COR-L47 (cell line): ENCODE data around the gene MAP2K5.
"Not testable (repeated sequence)": the region's sequence is repeated elsewhere in the genome, so short reads cannot be mapped to it uniquely, and the experiment has no call there.

Source experiments
- DNase-seq: peaks from one replicate; lab custom pipeline; 2025; lab: John Stamatoyannopoulos, UW

MAP2K5 gene

DNA sequence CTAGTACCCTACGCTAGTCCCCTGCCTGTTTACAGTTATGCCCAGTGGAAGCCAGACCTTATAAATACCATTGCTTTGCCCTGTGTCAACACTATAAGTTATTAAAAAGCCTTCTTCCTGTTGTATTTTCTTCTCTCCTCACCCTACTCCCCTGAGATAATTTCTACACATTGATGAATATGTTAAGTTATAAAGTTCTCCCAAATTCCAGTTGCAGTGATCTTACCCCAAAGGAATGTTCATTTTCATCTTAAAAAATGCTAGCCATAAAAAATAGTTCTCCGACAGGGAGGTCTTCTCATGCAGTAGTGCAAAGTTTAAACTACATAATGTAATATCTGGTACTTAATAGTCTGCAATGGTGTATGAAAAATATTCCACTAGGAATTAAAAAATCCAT, 58.6 kb downstream of the MAP2K5 start:
- no peak for DNase-seq

DNA sequence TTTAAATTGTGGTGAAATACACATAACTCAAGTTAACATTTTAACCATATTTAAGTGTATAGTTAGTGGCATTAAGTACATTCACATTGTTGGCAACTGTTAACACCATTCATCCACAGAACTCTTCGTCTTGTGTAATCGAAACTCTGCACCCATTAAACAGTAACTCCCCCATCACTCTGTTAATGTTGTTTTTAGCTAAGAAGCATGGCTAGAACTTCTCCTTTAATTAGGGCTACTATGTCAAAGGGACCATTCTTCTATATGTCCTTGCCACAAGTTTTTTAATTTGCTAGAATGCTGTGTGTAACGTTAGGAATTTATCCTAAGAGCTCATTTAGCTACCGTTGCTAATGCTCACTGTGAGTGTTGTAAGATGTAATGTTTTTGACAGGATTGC, 60.6 kb downstream of the MAP2K5 start:
- no peak for DNase-seq

DNA sequence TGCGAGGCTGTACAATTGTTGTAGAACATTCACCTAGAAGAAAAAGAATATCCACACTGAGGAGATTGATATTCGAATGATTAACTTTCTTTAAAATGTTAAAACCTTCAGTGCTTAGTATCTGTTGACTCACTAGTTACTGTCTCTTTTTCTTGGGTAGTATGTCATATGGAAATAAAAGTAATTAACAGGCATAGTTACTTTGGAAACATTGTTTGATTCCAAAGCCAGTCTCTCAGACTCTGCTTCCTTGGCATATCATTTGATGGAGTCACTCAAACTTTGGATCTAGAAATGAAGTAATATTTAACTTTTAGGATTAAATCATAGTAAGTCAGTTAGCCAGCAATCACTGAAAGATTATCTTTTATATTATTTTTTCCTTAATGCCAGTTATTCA, 63.4 kb downstream of the MAP2K5 start:
- no peak for DNase-seq

DNA sequence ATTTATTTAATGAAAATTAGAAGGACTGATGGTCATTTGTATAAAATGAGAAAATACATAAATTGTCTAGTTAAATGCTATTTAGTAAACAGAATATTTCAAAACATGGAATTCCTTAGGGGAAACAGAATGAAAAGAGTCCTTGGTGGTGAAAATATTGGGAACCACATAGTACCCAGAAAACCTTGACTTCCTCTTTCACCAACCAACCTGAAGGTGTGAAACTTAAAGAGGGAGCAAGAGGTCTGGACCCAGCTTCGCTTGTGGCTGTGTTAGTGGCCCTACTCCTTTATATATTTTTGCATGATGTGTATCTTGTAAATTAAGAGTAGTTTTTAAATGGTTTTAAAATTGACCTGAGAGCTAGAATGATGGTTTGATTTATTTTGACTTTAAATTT, 64.2 kb downstream of the MAP2K5 start:
- no peak for DNase-seq

DNA sequence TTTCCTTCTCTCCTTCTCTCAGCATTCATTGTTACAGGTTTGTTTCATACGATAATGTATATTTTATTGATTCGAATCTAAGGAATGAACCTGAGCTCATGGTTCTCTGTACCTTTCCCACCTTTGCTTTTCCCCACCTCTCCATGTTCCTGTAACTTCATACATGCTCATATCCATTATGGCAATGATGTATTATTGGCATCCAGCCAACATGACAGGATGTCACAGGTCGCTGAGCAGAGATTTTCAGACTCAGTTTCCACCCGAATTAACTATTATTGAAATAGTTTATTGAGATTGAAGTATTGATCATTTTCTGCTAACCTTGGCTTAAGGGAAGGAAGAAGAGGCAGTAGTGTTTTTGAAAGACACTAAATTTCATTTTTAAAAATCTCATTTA, 64.8 kb downstream of the MAP2K5 start:
- no peak for DNase-seq

DNA sequence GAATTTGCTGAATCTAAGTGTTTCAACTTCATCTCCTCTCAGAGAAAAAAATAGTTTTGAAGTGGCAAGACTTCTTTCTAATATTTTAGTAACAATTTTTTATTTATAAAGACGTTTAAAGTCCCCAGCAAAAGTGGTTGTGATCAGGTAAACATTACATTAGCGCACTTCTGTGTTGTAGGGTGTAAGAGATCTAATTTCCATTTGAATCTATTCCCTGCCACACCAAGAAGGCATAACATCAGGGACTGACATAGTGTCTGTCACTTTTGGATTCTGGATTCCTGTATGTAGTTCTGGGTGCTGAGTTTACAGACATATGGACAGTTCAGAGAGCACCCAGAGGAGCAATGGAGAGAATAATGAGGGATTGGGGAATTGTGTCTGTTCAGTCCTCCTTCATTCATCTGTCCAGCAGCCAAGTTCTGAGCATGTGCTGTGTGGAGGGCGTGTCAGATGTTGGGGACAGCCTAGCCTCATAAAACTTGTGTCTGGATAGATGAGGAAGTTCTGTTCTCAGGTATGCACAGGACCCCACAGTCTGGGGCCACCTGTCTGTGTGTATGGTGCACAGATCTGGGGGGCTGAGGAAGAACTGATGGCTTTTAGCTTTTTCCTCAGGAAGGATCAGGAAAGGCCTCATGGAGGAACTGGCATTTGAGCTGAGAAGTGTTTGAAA, 65.6 kb downstream of the MAP2K5 start:
- no peak for DNase-seq

DNA sequence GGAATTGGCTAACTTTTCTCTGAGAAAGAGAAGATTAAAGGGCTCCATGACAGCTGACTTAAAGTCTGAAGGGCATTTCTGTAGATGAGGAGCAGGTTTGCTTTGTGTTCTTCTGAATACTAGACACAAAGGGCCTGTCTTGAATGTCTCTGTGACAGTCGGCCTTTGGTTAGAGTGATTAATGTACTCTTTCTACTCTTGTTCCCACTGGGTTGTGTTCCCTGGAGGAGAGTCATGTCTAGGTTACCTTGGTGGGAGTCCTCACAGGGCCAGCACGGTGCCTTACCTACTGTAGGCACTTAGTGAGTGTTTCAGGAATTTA, 66.1 kb downstream of the MAP2K5 start:
- no peak for DNase-seq

DNA sequence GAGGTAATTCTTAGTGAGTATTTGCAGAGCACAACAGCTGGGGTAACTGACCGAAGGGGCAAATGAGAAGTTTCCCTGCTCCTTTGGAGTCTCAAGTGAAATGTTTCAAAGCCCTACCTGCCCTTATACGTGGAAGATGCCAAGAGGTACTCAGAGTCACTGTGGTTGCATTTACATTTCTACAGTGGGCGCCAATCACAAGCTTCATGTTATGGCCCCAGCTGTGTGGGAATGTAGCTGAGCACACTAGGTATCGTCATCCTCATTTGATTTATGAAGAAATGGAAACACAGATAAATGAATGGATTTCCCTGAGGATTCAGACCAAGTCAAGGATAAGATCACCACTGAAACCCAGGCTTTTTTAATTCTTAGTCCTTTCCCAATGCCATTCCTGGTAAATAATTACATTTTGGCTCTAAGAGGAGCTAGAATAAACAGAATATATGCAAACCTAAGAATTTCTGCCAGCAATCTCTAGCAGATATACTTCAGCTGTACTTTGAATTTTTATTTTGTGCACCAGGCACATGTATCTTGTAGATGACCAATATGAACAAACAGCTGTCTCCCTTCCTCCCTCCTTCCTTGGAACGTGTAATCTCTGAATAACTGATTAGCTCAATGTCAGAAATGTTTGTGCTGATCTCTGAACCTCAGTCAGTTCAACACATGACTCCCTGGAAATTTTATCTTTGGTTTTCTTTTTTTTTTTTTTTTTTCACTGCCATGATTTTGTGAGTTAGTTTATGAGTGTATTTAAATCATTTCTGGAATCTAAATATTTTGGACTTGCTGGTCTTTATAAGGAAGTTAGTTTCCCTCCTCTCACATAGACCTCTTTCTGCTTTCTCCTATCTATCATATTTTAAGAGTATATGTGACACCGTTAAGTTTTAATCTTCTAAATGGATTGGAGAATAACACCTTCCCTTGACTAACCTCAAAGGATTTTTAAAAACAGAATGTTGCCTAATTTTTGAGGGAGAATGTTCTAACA, 69.2 kb downstream of the MAP2K5 start:
- DNase-seq, result no peak

DNA sequence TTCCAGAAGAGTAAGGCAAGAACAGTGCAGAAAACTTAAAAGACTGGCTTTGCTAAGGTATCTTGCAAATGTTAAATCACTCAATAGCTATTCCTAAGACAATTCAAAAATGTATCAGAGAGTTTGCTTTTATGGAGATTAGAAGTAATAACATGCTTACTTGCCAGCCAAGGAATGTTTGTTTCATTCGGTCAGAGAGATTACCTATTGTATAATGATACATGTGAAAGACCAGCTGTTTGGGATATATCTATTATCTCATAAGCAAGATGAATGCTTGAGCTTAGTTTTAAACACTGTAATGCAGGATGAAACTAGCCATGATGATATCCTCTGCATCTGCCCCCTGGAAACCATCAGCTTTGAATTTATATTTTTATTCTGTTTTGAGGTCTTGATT, 70.7 kb downstream of the MAP2K5 start:
- DNase-seq, result no peak

DNA sequence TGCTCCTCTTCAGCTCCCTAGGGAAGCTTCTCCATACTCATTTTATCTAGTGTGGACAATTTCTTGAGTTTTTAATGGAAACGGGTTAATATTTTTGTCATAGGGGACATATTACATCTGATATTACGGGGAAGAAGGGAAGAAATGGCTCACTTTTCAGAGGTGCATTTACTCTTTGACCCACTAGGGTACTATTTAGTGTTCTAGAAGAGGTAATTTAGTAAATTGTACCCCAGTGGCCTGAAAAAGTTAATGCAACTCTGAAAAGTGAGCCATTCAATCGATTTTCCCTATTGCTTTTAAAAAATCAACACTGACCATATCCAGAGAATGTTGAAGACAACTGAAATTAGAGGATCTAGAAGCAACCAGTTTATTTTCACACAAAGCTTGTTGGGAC, 71.2 kb downstream of the MAP2K5 start:
- no peak for DNase-seq

DNA sequence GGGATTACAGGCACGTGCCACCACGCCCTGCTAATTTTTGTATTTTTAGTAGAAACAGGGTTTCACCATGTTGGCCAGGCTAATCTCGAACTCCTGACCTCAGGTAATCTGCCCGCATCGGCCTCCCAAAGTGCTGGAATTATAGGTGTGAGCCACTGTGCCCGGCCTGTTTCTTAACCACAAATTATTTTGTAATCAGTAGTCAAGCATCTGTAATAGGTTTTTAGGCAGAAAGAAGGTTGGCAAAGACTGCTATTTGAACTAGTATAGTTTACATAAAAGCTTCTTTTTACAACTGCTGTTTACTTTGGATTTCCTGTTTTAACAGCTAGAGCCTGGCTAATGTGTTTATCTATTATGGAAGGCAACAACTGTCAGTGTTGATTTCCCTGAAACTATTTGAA, 72.6 kb downstream of the MAP2K5 start:
- DNase-seq, result peak; percentile 34

DNA sequence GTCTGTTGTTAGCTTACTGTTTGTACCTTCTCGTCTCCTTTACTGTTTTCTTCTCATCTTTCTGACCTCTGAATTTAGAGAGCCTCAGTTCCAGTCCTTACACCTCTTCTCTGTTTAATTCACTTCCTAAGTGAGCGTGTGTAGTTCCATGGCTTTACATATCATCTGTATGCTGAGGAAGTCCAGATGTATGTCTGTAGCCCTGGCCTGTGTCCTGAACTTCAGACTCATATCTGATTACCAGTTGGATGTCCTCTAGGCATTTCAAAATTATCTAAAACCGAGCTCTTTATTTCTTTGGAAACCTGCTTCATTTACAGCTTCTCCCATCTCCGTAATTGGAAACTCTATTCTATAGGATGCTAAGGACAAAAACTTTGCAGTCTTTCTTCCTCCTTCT, 75.8 kb downstream of the MAP2K5 start:
- DNase-seq, result no peak

DNA sequence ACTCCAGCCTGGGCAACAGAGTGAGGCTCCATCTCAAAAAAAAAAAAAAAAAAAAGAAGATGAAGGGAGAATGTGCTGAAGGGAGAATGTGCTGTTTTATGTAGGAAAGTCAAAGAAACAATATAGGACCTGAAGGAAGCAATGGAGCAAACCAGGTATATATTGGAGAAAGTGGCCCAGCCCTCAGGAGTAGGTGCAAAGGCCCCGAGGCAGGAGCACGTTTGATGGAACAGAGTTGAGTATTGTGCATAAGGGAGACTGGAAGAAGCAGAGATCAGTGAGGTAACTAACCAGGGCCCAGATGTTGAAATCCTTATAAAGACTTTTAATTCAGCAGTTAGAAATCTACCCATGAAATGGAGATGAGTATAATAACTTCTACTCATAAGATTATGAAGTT, 79.6 kb downstream of the MAP2K5 start:
- no peak for DNase-seq

DNA sequence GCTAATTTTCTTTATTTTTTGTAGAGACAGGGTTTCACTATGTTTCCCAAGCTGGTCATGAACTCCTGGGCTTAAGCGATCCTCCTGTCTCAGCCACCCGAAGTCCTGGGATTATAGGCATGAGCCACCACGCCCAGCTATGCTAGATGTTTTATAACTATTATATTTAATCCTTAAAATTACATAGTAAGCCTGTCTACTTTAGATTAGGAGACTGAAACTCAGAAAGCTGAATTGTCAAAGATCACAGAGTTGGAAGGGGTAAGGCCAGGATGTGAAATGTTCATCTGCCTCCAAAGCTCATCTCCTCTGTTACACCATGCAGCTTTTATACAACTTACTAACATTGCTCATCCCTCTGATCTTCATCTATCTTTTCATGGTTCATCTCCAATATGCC, 89.8 kb downstream of the MAP2K5 start:
- DNase-seq, result no peak

DNA sequence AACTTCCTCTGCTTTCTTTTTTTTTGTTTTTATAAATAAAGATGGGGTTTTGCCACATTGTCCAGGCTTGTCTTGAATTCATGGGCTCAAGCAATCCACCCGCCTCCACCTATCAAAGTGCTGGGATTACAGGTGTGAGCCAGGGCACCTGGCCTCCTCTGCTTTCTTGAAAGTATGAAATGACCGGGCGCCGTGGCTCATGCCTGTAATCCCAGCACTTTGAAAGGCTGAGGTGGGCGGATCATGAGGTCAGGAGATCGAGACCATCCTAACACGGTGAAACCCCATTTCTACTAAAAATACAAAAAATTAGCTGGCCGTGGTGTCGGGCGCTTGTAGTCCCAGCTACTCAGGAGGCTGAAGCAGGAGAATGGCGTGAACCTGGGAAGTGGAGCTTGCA, 93.4 kb downstream of the MAP2K5 start:
- DNase-seq, result not testable (repeated sequence)

DNA sequence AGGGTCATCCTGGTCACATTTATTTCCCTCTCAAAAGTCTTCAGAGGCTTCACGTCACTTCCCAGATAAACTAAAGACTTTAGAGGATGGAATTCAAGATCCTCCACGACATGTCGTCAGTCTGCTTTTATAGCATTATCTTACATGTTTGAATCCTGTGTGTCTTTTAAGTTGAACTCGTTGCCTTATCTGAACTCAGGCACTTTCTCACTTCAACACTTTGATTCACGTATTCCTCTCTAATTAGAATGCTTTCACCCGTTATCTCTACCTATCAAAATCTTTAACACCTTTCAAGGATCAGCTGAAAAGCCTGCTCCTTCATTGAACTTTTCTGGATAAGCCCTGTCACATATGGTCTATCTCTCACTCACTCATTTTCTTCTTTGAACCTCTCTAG, 97.1 kb downstream of the MAP2K5 start:
- DNase-seq, result no peak

DNA sequence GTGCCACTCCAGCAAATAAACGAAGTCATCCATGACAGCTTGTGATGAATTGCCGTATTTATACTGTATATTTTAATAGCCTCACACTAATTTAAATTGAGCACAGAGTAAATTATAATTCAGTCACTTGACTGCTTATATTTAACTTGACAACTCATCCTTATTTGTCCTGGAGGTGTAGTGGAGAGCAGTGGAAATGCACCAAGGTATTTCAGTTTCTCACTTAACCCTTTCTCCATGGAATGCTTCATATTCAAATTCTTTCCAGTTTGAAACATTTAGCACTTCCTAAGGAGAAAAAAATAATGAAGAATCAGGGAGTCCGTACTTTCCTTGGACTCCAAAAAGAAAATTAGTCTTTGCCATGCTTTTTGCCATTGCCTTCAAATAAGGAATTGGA, 99.0 kb downstream of the MAP2K5 start:
- DNase-seq, result peak; percentile 5

DNA sequence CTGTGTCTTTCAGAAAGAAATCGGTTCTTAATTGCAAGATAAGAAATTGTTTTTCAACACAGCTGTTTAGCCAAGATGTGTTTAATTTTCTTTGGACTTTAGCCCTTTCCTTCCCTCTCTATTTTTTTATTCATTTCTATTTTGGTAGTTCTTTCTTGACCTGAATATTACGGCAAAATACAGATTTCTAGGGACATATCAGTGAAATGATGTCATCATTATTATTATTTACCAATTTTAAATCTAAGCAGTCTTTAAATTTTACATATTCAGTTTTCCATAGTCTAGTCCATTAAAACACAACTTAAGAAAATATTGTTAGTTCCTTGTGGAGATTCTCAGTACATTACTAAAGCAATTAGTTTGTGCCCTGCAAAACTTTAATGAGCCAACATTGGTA, 104.3 kb downstream of the MAP2K5 start:
- DNase-seq, result no peak

DNA sequence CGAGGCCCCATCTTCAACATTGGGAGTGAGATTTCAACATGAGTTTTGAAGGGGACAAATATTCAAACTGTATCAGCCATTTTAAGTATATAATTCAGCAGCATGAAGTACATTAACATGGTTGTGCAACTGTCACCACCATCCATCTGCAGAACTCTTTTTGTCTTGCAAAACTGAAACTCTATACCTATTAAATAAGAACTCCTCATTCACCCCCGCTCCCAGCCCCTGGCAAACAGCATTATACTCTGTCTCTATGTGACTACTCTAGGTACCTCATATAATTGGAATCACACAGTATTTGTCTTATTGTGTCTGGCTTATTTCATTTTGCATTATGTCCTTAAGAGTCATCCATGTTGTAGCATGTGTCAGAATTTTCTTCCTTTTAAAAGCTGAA, 110.1 kb downstream of the MAP2K5 start:
- no peak for DNase-seq

DNA sequence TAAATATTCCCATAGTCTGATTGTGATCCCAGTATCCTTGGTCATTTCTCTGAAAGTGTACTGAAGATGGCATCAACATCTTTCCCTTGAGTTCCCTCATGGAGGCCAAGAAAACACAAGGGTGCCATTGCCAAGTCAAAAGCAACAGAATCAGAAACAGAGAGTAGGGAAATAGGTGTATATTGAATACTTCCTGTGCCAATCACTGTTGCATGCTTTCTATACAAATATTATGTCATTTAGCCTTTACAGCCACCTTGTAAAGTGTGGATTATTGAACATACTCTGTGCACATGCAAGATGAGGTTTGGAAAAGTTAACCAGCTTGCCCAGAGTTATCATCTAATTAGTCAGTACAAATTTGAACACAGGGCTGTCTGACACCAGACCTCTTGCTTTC, 117.9 kb downstream of the MAP2K5 start:
- DNase-seq, result no peak

DNA sequence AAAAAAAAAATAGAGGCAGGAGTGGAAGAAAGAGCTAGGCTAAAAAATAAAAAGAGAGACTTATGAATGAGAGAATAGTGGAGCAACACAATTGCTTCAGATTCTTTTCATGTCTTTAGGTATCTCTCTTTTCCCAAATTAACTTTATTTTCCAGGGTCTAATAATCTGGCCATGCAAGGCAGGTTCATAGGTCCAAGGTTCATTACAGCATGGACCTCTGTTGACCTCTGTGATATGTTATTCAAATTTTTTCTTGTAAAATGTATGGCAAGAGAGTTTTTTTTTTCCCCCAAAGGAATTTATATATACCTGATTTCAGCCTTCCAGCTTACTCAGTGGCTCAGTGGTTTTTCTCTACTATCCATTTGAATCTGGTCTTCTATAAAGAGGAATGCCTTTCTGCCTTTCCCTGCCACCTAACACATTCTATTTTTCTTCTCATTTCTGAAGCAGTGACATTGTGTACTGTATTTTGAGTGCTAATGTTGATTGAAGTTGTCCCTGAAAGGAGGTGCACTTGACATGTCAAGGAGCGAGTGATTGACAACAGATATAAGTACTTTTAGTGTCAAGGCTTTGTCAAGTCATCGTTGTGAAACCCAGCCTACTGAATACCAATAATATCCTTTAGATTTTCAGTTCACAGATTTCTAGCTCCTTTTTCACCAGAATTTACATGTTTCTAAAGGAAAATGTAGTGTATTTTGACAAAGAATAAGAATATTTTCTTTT, 118.5 kb downstream of the MAP2K5 start:
- no peak for DNase-seq

DNA sequence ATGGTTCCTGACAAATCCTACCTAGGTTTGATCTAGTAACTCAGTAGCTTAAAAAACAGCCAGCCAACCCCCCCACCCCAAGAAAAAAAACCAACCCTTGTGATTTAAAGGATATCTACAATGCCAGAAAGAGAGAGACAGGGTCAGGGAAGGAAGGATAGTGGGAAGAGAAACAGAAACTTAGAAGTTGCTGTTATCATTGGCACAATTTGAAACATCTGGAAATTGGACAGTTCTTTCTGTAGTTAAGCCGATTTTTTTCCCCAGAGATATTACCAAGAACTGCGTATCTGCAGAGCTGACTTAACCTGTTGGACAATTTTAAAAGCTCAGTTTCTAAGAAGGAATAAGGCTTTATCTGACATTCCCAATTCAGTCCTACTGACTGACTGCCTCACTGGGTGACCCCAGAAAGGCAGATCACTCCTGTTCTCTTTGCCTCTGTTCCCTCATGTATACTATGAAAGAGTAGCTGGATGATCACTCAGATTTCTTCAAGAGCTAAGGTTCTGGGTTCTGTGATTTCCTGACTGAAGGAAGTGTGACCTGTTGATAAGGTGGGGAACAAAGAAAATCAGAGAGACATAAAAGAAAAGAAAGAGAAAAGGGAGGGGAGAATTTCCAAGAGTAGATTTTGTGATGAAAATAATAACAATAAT, 128.3 kb downstream of the MAP2K5 start:
- no peak for DNase-seq
